Lower lobe of right lung (tissue), 2 donors: Measurements from ENCODE around the gene CDCA8. TPM values are rescaled to one million over a fixed set of nuclear protein-coding genes. Genes with fewer than 3 reads are reported as not detected.

Experiments used
- ATAC-seq, 2 donors: fragments of 200-7000 bp; cut with Tn5 transposase; one replicate each; pipeline ENCODE4 v1.9.1; 2020 to 2022; ENCODE audit warnings: mild to moderate bottlenecking in 2 of 2, moderate library complexity in 2 of 2
- DNase-seq: peaks from one replicate; pipeline ENCODE4 v3.0.0-alpha.2; 2020
- H3K27ac ChIP-seq: fragments of 200-600 bp; one replicate; pipeline ENCODE4 v1.8.0; 2022
- H3K27me3 ChIP-seq: fragments of 200-600 bp; one replicate; pipeline ENCODE4 v1.8.0; 2022; ENCODE audit warnings: low read depth
- H3K36me3 ChIP-seq: fragments of 200-600 bp; one replicate; pipeline ENCODE4 v1.8.0; 2022; ENCODE audit warnings: mild to moderate bottlenecking
- H3K4me1 ChIP-seq: fragments of 200-600 bp; one replicate; pipeline ENCODE4 v1.8.0; 2022
- H3K4me3 ChIP-seq: fragments of 200-600 bp; one replicate; pipeline ENCODE4 v1.8.0; 2022; ENCODE audit warnings: mild to moderate bottlenecking
- H3K9me3 ChIP-seq: fragments of 200-600 bp; one replicate; pipeline ENCODE4 v1.8.0; 2022
- intact Hi-C: fragments of 100-400 bp; cut with DNase I; formaldehyde crosslinking; loops from one replicate; pipeline ENCODE4 v1.11.0; 2022
- total RNA-seq: library from RNA; stranded (reverse); fragmentation: NEBNext Ultra II Directional; extraction: Animal tissue kit (Norgen Biotek cat#: 25700); gene quantifications from one replicate; pipeline ENCODE4 v1.2.1, GENCODE V29; 2021
- TF ChIP-seq, protein P1 (sequence below): fragments of 200-600 bp; IDR thresholded peaks from one replicate; pipeline ENCODE4 v1.8.0; 2022; ENCODE audit warnings: antibody characterized with exemption, mild to moderate bottlenecking
- donor health status: DM: no; HTN: yes; CAD: no; lungs with severe emphysema.

The CDCA8 gene
- total RNA-seq, 1 donor from 2014 or later = 1.7 TPM

DNA sequence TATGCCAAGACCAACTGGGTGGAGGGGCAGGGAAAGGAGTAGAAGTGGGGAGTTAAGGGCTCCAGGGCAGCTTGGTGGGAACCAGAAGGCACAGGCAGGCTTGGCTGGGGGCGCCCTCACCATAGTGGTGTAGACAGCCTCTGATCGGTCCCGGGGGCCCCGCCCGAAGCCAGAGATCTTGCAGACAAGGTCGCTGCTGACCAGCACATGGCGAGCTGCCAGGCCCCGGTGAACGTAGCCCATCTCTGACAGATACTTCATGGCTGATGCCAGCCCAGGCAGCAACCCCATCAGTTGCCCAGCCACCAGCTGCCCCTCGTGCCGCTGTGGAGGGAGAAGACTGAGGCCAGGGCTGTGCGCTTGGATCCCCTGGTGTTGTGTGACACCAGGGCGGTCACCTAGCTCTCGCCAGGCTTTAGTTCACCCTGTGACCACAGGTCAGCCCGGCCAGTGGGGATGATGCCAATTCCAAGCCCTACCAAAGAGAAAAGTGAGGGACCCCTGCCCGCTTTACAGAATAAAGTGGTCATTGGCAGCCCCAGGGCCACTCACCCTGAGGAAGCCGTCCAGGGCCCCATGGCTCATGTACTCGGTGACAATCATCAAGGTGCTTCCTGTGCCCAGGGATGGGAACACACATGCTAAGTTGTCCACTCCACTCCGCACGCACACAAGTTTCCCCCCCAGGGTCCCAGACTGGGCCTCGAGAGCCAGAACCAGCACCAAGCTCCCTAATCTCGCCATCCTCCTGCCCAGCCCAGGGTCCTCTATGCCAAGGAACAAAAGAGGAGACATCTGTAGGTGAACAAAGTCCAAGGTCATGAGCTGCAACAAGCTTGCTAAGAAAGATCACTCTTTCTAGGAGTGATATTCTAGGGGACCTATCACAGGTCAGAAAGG lies 28.2 kb downstream of the CDCA8 start:
- Histone ChIP-seq H3K4me3 (no peak overlapping the region), H3K27me3 (peaks cover 6% of the 10 kb centered on the region), H3K27ac (no peak overlapping the region), H3K9me3 (no peaks in the 10 kb centered on the region), H3K36me3 (no peaks in the 10 kb centered on the region), H3K4me1 (no peaks in the 10 kb centered on the region)
- DNase-seq (no peak), ATAC-seq (no peak)
- intact Hi-C loops = no loop called here
- TF ChIP-seq, protein P1, sequence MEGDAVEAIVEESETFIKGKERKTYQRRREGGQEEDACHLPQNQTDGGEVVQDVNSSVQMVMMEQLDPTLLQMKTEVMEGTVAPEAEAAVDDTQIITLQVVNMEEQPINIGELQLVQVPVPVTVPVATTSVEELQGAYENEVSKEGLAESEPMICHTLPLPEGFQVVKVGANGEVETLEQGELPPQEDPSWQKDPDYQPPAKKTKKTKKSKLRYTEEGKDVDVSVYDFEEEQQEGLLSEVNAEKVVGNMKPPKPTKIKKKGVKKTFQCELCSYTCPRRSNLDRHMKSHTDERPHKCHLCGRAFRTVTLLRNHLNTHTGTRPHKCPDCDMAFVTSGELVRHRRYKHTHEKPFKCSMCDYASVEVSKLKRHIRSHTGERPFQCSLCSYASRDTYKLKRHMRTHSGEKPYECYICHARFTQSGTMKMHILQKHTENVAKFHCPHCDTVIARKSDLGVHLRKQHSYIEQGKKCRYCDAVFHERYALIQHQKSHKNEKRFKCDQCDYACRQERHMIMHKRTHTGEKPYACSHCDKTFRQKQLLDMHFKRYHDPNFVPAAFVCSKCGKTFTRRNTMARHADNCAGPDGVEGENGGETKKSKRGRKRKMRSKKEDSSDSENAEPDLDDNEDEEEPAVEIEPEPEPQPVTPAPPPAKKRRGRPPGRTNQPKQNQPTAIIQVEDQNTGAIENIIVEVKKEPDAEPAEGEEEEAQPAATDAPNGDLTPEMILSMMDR = no peak

GRCh38 chr1:37721565-37721964 lies 29.2 kb downstream of the CDCA8 start:
- intact Hi-C loops = no loop called here
- H3K36me3 ChIP-seq = no peaks in the 10 kb centered on the region
- no peak for DNase-seq
- ATAC-seq = no peak
- H3K27me3 ChIP-seq = peaks cover 11% of the 10 kb centered on the region
- TF ChIP-seq, protein P1 = no peak
- no peaks in the 10 kb centered on the region for H3K4me1 ChIP-seq
- no peak overlapping the region for H3K27ac ChIP-seq
- no peaks in the 10 kb centered on the region for H3K9me3 ChIP-seq
- H3K4me3 ChIP-seq = no peak overlapping the region

- Histone ChIP-seq H3K27ac (no peak overlapping the region), H3K4me1 (no peaks in the 10 kb centered on the region), H3K36me3 (no peaks in the 10 kb centered on the region), H3K9me3 (no peaks in the 10 kb centered on the region), H3K27me3 (peaks cover 11% of the 10 kb centered on the region), H3K4me3 (no peak overlapping the region)
- ATAC-seq = no peak
- intact Hi-C loops = no loop called here
- TF ChIP-seq, protein P1 = no peak
- DNase-seq = no peak
These were observed 30.1 kb downstream of the CDCA8 start for GRCh38 chr1:37722181-37723071.

DNA sequence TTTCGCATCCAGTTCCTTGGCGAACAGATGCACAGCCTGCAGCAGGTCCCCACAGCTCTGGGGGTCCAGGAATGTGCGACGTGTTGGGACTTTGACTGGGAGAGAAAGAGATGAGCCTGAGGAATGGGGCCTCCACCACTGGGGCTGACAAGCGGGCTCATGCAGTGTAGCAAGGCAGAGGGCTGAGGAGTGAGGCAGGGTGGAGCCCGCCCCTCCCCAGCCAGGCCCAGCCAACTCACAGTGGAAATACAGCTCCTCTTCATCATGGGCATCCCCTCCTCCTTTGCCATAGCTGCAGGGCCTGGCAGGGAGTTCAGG lies 30.7 kb downstream of the CDCA8 start:
- no peak for ATAC-seq

GRCh38 chr1:37723390-37724078 lies 31.2 kb downstream of the CDCA8 start:
- H3K27me3 ChIP-seq = peaks cover 5% of the 10 kb centered on the region
- no peak for DNase-seq
- intact Hi-C loops = no loop called here
- no peak overlapping the region for H3K27ac ChIP-seq
- no peaks in the 10 kb centered on the region for H3K9me3 ChIP-seq
- H3K4me1 ChIP-seq = no peaks in the 10 kb centered on the region
- no peaks in the 10 kb centered on the region for H3K36me3 ChIP-seq
- H3K4me3 ChIP-seq = no peak overlapping the region
- TF ChIP-seq, protein P1 = no peak
- no peak for ATAC-seq

More for the DNA sequence above, 30.7 kb downstream of the CDCA8 start:
- Histone ChIP-seq H3K27me3 (peaks cover 10% of the 10 kb centered on the region), H3K9me3 (no peaks in the 10 kb centered on the region), H3K27ac (no peak overlapping the region), H3K4me1 (no peaks in the 10 kb centered on the region), H3K36me3 (no peaks in the 10 kb centered on the region), H3K4me3 (no peak overlapping the region)
- no peak for DNase-seq
- intact Hi-C loops = no loop called here
- TF ChIP-seq, protein P1 = no peak
